HCT116 (cell line): ENCODE data around the gene SORCS2. TPM values are rescaled to one million over a fixed set of nuclear protein-coding genes. Genes with fewer than 3 reads are reported as not detected.

ENCODE experiments used
- ATAC-seq: fragments of 200-7000 bp; cut with Tn5 transposase; 2 replicates; pipeline ENCODE4 v1.9.1; 2020; ENCODE audit warnings: mild to moderate bottlenecking, moderate library complexity
- BruUV-seq: library from RNA; stranded (reverse); fragments of 400-500 nt; replicated peaks from 2 replicates; lab custom pipeline; 2021; lab: Mats Ljungman, UMichigan
- CTCF ChIA-PET: fragments of 300-600 bp; sonication (Branson Sonifier 250); formaldehyde crosslinking; loops from one replicate; lab custom pipeline; 2021; ENCODE audit warnings: antibody characterized with exemption; lab: Charles Lee
- POLR2A ChIA-PET: fragments of 300-600, 350-600 bp; sonication (Branson Sonifier 250); formaldehyde crosslinking; loops from one replicate; lab custom pipeline; 2021; ENCODE audit warnings: antibody characterized with exemption; lab: Charles Lee
- RAD21 ChIA-PET, 2 experiments: fragments of 300-600 bp; sonication (Branson Sonifier 250); formaldehyde crosslinking; loops; one replicate each; lab custom pipeline; 2023; ENCODE audit warnings: low total read pairs in 2 of 2; ENCODE audit not compliant: uncharacterized antibody in 2 of 2, unreplicated experiment in 2 of 2, low non-redundant PET in 1 of 2; lab: Charles Lee
- DNase-seq: peaks from one replicate; pipeline ENCODE4 v3.0.0-alpha.2; 2010; ENCODE audit warnings: low read depth, low spot score
- H2AFZ ChIP-seq: fragments of 200-600 bp; shearing (Covaris generic), sonication (generic); 2 replicates; pipeline ENCODE4 v1.6.1; 2017; ENCODE audit warnings: low read depth, mixed run types, mixed read lengths, antibody characterized with exemption, low read length; ENCODE audit not compliant: poor library complexity, severe bottlenecking
- H3K27ac ChIP-seq: 2 replicates; pipeline ENCODE4 v1.5.1; 2012; ENCODE audit warnings: low read depth, low read length
- H3K27me3 ChIP-seq: fragments of 200-600 bp; sonication (generic); 2 replicates; pipeline ENCODE4 v1.6.1; 2016; ENCODE audit warnings: mixed run types, low read length, mixed read lengths; ENCODE audit not compliant: insufficient read depth
- H3K36me3 ChIP-seq, 2 experiments: fragments of 200-500 bp in 1 of 2; fragments of 200-600 bp in 1 of 2; sonication (Bioruptor generic) in 1 of 2; sonication (generic) in 1 of 2; 2 replicates each; pipeline versions ENCODE4 v1.5.1 to v1.6.1; 2014 to 2016; ENCODE audit warnings: low read length in 2 of 2, inconsistent platforms in 1 of 2, mixed read lengths in 1 of 2, mixed run types in 1 of 2; ENCODE audit not compliant: insufficient read depth in 2 of 2, control insufficient read depth in 1 of 2
- H3K4me1 ChIP-seq, 2 experiments: fragments of 200-600 bp in 1 of 2; sonication (generic) in 1 of 2; 2 replicates each; pipeline versions ENCODE4 v1.5.1 to v1.6.1; 2012 to 2017; ENCODE audit warnings: low read length in 2 of 2, inconsistent platforms in 1 of 2, mild to moderate bottlenecking in 1 of 2, mixed read lengths in 1 of 2, mixed run types in 1 of 2, moderate library complexity in 1 of 2; ENCODE audit not compliant: insufficient read depth in 2 of 2, control insufficient read depth in 1 of 2
- H3K4me2 ChIP-seq: fragments of 200-600 bp; sonication (generic); 2 replicates; pipeline ENCODE4 v1.6.1; 2017; ENCODE audit warnings: mixed run types, low read length, mixed read lengths
- H3K4me3 ChIP-seq, 2 experiments: fragments of 200-600 bp in 1 of 2; sonication (generic) in 1 of 2; replicated peaks in 1 of 2; 2 replicates each; pipeline ENCODE4 v1.5.1; 2011 to 2016; ENCODE audit warnings: low read length in 2 of 2, control low read depth in 1 of 2, low read depth in 1 of 2, mild to moderate bottlenecking in 1 of 2, mixed read lengths in 1 of 2, mixed run types in 1 of 2
- H3K79me2 ChIP-seq: fragments of 200-600 bp; sonication (generic); 2 replicates; pipeline ENCODE4 v1.6.1; 2017; ENCODE audit warnings: mild to moderate bottlenecking, mixed run types, low read length, moderate library complexity, mixed read lengths; ENCODE audit not compliant: insufficient read depth
- H3K9ac ChIP-seq: fragments of 200-600 bp; sonication (generic); 2 replicates; pipeline ENCODE4 v1.6.1; 2016; ENCODE audit warnings: low read length, mixed read lengths
- H3K9me2 ChIP-seq: fragments of 200-600 bp; sonication (generic), shearing (Covaris generic); 2 replicates; pipeline ENCODE4 v1.6.1; 2017; ENCODE audit warnings: mixed run types, mild to moderate bottlenecking, moderate library complexity; ENCODE audit not compliant: insufficient read depth
- H3K9me3 ChIP-seq, 2 experiments: fragments of 200-500 bp in 1 of 2; fragments of 200-600 bp in 1 of 2; sonication (Bioruptor generic) in 1 of 2; sonication (generic) in 1 of 2; 2 replicates each; pipeline ENCODE4 v1.6.1; 2014 to 2017; ENCODE audit warnings: low read length in 2 of 2, mixed read lengths in 2 of 2, inconsistent platforms in 1 of 2, low read depth in 1 of 2, mild to moderate bottlenecking in 1 of 2, mixed run types in 1 of 2, moderate library complexity in 1 of 2; ENCODE audit not compliant: control insufficient read depth in 1 of 2, insufficient read depth in 1 of 2
- H4K20me1 ChIP-seq: fragments of 200-600 bp; sonication (generic), shearing (Covaris generic); 2 replicates; pipeline ENCODE4 v1.6.1; 2017; ENCODE audit warnings: mixed run types, mild to moderate bottlenecking, moderate library complexity; ENCODE audit not compliant: insufficient read depth
- ATF3 ChIP-seq: IDR thresholded peaks from 2 replicates; pipeline ENCODE4 v1.6.1; 2012
- CBX3 ChIP-seq: IDR thresholded peaks from 2 replicates; pipeline ENCODE4 v1.6.1; 2012; ENCODE audit warnings: low read depth
- EGR1 ChIP-seq: IDR thresholded peaks from 2 replicates; pipeline ENCODE4 v1.6.1; 2012; ENCODE audit warnings: low read depth
- ELF1 ChIP-seq: IDR thresholded peaks from 2 replicates; pipeline ENCODE4 v1.6.1; 2012; ENCODE audit warnings: low read depth, borderline replicate concordance
- EZH2 ChIP-seq: fragments of 200-600 bp; sonication (generic); IDR thresholded peaks from 2 replicates; pipeline ENCODE4 v1.6.1; 2017; ENCODE audit warnings: antibody characterized with exemption, mixed run types
- EZH2phosphoT487 ChIP-seq: fragments of 200-600 bp; IDR thresholded peaks from 2 replicates; pipeline ENCODE4 v1.6.1; 2018; ENCODE audit warnings: antibody characterized with exemption, borderline replicate concordance
- POLR2A ChIP-seq: IDR thresholded peaks from 2 replicates; pipeline ENCODE4 v1.7.0; 2011; ENCODE audit warnings: borderline replicate concordance; ENCODE audit not compliant: insufficient read depth, insufficient read length; ENCODE audit errors: extremely low read depth
- POLR2AphosphoS5 ChIP-seq: IDR thresholded peaks from 2 replicates; pipeline ENCODE4 v1.6.1; 2011; ENCODE audit warnings: mild to moderate bottlenecking, low read depth, low read length, moderate library complexity
- RAD21 ChIP-seq: IDR thresholded peaks from 2 replicates; pipeline ENCODE4 v1.6.1; 2012; ENCODE audit warnings: low read depth, mild to moderate bottlenecking
- SIN3A ChIP-seq: IDR thresholded peaks from 2 replicates; pipeline ENCODE4 v1.6.1; 2012; ENCODE audit warnings: low read depth
- SRF ChIP-seq: IDR thresholded peaks from 2 replicates; pipeline ENCODE4 v1.6.1; 2012; ENCODE audit warnings: low read depth
- TCF7L2 ChIP-seq: IDR thresholded peaks from 2 replicates; pipeline ENCODE4 v1.7.0; 2011; ENCODE audit warnings: borderline replicate concordance, inconsistent platforms; ENCODE audit not compliant: insufficient read depth, insufficient read length; ENCODE audit errors: extremely low read depth
- YY1 ChIP-seq: IDR thresholded peaks from 2 replicates; pipeline ENCODE4 v1.6.1; 2011; ENCODE audit warnings: low read length, low read depth, moderate library complexity, mild to moderate bottlenecking; ENCODE audit not compliant: insufficient replicate concordance; ENCODE audit errors: extremely low read depth
- ZBTB33 ChIP-seq: IDR thresholded peaks from 2 replicates; pipeline ENCODE4 v1.6.1; 2011; ENCODE audit warnings: mild to moderate bottlenecking, low read length, moderate library complexity; ENCODE audit not compliant: insufficient replicate concordance; ENCODE audit errors: extremely low read depth
- ZFX ChIP-seq: fragments of 450-650 bp; IDR thresholded peaks from 2 replicates; pipeline ENCODE4 v1.6.1; 2017
- ZNF274 ChIP-seq: fragments of 200-500 bp; sonication (Bioruptor generic); IDR thresholded peaks from 2 replicates; pipeline ENCODE4 v1.6.1; 2014; ENCODE audit warnings: mild to moderate bottlenecking, low read depth, low read length, inconsistent platforms
- intact Hi-C: fragments of 100-400 bp; cut with micrococcal nuclease; formaldehyde crosslinking; loops from 2 replicates; pipeline ENCODE4 v1.10.0; 2022
- total RNA-seq: library from RNA; stranded (reverse); gene quantifications from one replicate; pipeline ENCODE4 v1.2.1, GENCODE V29; 2021; ENCODE audit not compliant: unreplicated experiment

The SORCS2 gene
- total RNA-seq, 1 experiment from 2014 or later, result 0.37 TPM

- H3K4me1 ChIP-seq, result no peaks in the 10 kb centered on the region
- BruUV-seq, result no TSS peak
- no peaks in the 10 kb centered on the region for H3K9me3 ChIP-seq
- no peak overlapping the region for H3K27ac ChIP-seq
- ChIA-PET CTCF (no interaction called here), POLR2A (no interaction called here), RAD21 (no interaction called here)
- no peaks in the 10 kb centered on the region; the same call in 1 of the 2 replicates for H3K27me3 ChIP-seq
- H3K9ac ChIP-seq, result no peak overlapping the region
- intact Hi-C loops, result no loop called here
- no peaks in the 10 kb centered on the region for H3K9me2 ChIP-seq
- TF ChIP-seq CBX3, result no peak
- H2AFZ ChIP-seq, result no peak overlapping the region
- no peaks in the 10 kb centered on the region for H4K20me1 ChIP-seq
- H3K4me2 ChIP-seq, result no peak overlapping the region
- H3K36me3 ChIP-seq, result no peaks in the 10 kb centered on the region
- ATAC-seq (no peak), DNase-seq (no peak)
- no peak overlapping the region for H3K4me3 ChIP-seq
- no peaks in the 10 kb centered on the region for H3K79me2 ChIP-seq
These were observed 497.7 kb downstream of the SORCS2 start for GRCh38 chr4:7689773-7690693.

- Histone ChIP-seq H3K79me2 (no peaks in the 10 kb centered on the region), H3K9me3 (no peaks in the 10 kb centered on the region), H2AFZ (no peak overlapping the region), H3K27me3 (no peaks in the 10 kb centered on the region; the same call in 1 of the 2 replicates), H3K4me3 (no peak overlapping the region), H4K20me1 (no peaks in the 10 kb centered on the region), H3K9ac (no peak overlapping the region), H3K4me1 (no peaks in the 10 kb centered on the region), H3K27ac (no peak overlapping the region), H3K36me3 (no peaks in the 10 kb centered on the region), H3K9me2 (no peaks in the 10 kb centered on the region), H3K4me2 (no peak overlapping the region)
- intact Hi-C loops, result no loop called here
- ChIA-PET POLR2A (no interaction called here), RAD21 (no interaction called here), CTCF (no interaction called here)
- no peak for DNase-seq
- ATAC-seq, result no peak
- no TSS peak for BruUV-seq
- no peak for TF ChIP-seq ZBTB33
- no peak for TF ChIP-seq SIN3A
- no peak for TF ChIP-seq ATF3
- no peak for TF ChIP-seq POLR2A
- no peak for TF ChIP-seq SRF
- TF ChIP-seq ZFX, result no peak
- no peak for TF ChIP-seq TCF7L2
- no peak for TF ChIP-seq ZNF274
- no peak for TF ChIP-seq EGR1
- TF ChIP-seq YY1, result no peak
- no peak for TF ChIP-seq POLR2AphosphoS5
- no peak for TF ChIP-seq EZH2
- TF ChIP-seq EZH2phosphoT487, result no peak
- TF ChIP-seq RAD21, result no peak
- no peak for TF ChIP-seq ELF1
These were observed 498.7 kb downstream of the SORCS2 start for GRCh38 chr4:7691061-7691460.
